HL-60 (cell line): ENCODE results near the gene ZPR1.

Experiments used
- DNase-seq, 2 experiments: peaks; one replicate each; pipeline ENCODE4 v3.0.0-alpha.2; 2010 to 2020; ENCODE audit warnings: low read depth in 1 of 2, low spot score in 1 of 2
- H3K27ac ChIP-seq: fragments of 250-450 bp; sonication (Bioruptor Pico); replicated peaks from 2 replicates; pipeline ENCODE4 v1.5.1; 2020; ENCODE audit warnings: mild to moderate bottlenecking, moderate library complexity
- H3K27me3 ChIP-seq: fragments of 250-450 bp; sonication (Bioruptor Pico); 2 replicates; pipeline ENCODE4 v1.5.1; 2021; ENCODE audit warnings: mild to moderate bottlenecking, moderate library complexity; ENCODE audit not compliant: insufficient read depth, poor library complexity, severe bottlenecking
- H3K4me3 ChIP-seq: replicated peaks from 2 replicates; pipeline ENCODE4 v1.5.1; 2011; ENCODE audit warnings: mild to moderate bottlenecking, control low read depth, low read length; ENCODE audit not compliant: insufficient read depth
- GABPA ChIP-seq: IDR thresholded peaks from 2 replicates; pipeline ENCODE4 v1.6.1; 2012; ENCODE audit warnings: low read depth
- POLR2AphosphoS5 ChIP-seq: IDR thresholded peaks from 2 replicates; pipeline ENCODE4 v1.6.1; 2012; ENCODE audit warnings: low read depth
- SPI1 ChIP-seq: IDR thresholded peaks from 2 replicates; pipeline ENCODE4 v1.6.1; 2012; ENCODE audit warnings: low read depth, mild to moderate bottlenecking, borderline replicate concordance
- TF ChIP-seq, protein P1 (sequence below): IDR thresholded peaks from 2 replicates; pipeline ENCODE4 v1.6.1; 2012; ENCODE audit warnings: low read depth; ENCODE audit not compliant: insufficient replicate concordance
- TF ChIP-seq, protein P2 (sequence below): IDR thresholded peaks from one replicate; pipeline ENCODE4 v1.5.1; 2011; ENCODE audit warnings: low read length, control low read depth, inconsistent platforms; ENCODE audit not compliant: insufficient read depth

Gene ZPR1

DNA sequence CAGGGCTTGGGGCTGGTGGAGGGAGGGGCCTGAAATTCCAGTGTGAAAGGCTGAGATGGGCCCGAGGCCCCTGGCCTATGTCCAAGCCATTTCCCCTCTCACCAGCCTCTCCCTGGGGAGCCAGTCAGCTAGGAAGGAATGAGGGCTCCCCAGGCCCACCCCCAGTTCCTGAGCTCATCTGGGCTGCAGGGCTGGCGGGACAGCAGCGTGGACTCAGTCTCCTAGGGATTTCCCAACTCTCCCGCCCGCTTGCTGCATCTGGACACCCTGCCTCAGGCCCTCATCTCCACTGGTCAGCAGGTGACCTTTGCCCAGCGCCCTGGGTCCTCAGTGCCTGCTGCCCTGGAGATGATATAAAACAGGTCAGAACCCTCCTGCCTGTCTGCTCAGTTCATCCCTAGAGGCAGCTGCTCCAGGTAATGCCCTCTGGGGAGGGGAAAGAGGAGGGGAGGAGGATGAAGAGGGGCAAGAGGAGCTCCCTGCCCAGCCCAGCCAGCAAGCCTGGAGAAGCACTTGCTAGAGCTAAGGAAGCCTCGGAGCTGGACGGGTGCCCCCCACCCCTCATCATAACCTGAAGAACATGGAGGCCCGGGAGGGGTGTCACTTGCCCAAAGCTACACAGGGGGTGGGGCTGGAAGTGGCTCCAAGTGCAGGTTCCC, 41.8 kb upstream of the ZPR1 start, which contains the start of gene APOC3:
TSS of gene APOC3 (plus strand) at position 383 of the 659 bp plus-strand sequence. CDS start 676 bp downstream, outside the sequence.
- TF ChIP-seq, protein P1, sequence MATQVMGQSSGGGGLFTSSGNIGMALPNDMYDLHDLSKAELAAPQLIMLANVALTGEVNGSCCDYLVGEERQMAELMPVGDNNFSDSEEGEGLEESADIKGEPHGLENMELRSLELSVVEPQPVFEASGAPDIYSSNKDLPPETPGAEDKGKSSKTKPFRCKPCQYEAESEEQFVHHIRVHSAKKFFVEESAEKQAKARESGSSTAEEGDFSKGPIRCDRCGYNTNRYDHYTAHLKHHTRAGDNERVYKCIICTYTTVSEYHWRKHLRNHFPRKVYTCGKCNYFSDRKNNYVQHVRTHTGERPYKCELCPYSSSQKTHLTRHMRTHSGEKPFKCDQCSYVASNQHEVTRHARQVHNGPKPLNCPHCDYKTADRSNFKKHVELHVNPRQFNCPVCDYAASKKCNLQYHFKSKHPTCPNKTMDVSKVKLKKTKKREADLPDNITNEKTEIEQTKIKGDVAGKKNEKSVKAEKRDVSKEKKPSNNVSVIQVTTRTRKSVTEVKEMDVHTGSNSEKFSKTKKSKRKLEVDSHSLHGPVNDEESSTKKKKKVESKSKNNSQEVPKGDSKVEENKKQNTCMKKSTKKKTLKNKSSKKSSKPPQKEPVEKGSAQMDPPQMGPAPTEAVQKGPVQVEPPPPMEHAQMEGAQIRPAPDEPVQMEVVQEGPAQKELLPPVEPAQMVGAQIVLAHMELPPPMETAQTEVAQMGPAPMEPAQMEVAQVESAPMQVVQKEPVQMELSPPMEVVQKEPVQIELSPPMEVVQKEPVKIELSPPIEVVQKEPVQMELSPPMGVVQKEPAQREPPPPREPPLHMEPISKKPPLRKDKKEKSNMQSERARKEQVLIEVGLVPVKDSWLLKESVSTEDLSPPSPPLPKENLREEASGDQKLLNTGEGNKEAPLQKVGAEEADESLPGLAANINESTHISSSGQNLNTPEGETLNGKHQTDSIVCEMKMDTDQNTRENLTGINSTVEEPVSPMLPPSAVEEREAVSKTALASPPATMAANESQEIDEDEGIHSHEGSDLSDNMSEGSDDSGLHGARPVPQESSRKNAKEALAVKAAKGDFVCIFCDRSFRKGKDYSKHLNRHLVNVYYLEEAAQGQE, result no peak
- TF ChIP-seq GABPA, result no peak
- no peak for TF ChIP-seq SPI1
- TF ChIP-seq, protein P2, sequence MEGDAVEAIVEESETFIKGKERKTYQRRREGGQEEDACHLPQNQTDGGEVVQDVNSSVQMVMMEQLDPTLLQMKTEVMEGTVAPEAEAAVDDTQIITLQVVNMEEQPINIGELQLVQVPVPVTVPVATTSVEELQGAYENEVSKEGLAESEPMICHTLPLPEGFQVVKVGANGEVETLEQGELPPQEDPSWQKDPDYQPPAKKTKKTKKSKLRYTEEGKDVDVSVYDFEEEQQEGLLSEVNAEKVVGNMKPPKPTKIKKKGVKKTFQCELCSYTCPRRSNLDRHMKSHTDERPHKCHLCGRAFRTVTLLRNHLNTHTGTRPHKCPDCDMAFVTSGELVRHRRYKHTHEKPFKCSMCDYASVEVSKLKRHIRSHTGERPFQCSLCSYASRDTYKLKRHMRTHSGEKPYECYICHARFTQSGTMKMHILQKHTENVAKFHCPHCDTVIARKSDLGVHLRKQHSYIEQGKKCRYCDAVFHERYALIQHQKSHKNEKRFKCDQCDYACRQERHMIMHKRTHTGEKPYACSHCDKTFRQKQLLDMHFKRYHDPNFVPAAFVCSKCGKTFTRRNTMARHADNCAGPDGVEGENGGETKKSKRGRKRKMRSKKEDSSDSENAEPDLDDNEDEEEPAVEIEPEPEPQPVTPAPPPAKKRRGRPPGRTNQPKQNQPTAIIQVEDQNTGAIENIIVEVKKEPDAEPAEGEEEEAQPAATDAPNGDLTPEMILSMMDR, result no peak
- no peak for TF ChIP-seq POLR2AphosphoS5
- H3K27me3 ChIP-seq, result no peaks in the 10 kb centered on the region
- H3K27ac ChIP-seq, result no peak within 1 kb of the TSS
- no peak for DNase-seq
- no peak within 1 kb of the TSS for H3K4me3 ChIP-seq

DNA sequence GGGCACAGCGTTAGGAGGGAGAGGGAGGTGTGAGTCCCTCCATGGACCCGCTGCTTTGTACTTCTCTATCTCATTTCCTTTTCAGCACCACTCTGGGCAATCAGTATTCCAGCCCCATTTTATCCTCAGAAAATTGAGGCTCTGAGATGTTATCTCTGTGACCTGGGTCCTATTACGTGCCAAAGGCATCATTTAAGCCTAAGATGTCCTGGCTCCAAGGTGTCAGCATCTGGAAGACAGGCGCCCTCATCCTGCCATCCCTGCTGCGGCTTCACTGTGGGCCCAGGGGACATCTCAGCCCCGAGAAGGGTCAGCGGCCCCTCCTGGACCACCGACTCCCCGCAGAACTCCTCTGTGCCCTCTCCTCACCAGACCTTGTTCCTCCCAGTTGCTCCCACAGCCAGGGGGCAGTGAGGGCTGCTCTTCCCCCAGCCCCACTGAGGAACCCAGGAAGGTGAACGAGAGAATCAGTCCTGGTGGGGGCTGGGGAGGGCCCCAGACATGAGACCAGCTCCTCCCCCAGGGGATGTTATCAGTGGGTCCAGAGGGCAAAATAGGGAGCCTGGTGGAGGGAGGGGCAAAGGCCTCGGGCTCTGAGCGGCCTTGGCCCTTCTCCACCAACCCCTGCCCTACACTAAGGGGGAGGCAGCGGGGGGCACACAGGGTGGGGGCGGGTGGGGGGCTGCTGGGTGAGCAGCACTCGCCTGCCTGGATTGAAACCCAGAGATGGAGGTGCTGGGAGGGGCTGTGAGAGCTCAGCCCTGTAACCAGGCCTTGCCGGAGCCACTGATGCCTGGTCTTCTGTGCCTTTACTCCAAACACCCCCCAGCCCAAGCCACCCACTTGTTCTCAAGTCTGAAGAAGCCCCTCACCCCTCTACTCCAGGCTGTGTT, 41.1 kb upstream of the ZPR1 start:
- Histone ChIP-seq H3K4me3 (no peak overlapping the region), H3K27ac (no peak overlapping the region), H3K27me3 (no peaks in the 10 kb centered on the region)
- TF ChIP-seq SPI1, result no peak
- TF ChIP-seq, protein P2, result no peak
- no peak for TF ChIP-seq POLR2AphosphoS5
- TF ChIP-seq, protein P1, result no peak
- TF ChIP-seq GABPA, result no peak
- no peak for DNase-seq

DNA sequence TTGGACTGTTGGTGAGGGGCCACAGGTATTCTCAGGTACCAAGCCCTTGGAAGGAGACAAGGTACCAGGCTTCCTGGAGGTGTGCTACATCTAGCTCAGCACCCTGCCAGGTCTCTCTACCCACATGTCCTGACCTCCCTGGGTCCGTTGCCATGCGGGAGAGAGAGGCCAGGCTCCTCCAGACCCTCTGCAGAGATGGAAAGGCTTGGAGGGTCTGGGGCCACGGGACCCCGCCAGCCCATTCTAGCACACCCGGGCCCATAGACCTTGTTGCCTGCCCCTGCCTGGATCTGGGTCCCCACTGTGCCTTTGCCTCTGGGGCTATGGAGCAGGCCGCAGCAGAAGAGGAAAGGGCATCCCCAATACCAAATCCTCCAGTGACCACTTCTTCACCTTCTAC, 39.6 kb upstream of the ZPR1 start:
- no peak overlapping the region for H3K27ac ChIP-seq
- TF ChIP-seq GABPA (no peak), SPI1 (no peak), POLR2AphosphoS5 (no peak)
- TF ChIP-seq, protein P1, result no peak
- TF ChIP-seq, protein P2, result no peak
- no peak overlapping the region for H3K4me3 ChIP-seq
- H3K27me3 ChIP-seq, result no peaks in the 10 kb centered on the region
- DNase-seq, result no peak
